ENCODE measurements around the gene NLK. TPM values are rescaled to one million over a fixed set of nuclear protein-coding genes. Genes with fewer than 3 reads are reported as not detected.

NLK gene
- total RNA-seq, 1 experiment from 2014 or later: 12.8 TPM

DNA sequence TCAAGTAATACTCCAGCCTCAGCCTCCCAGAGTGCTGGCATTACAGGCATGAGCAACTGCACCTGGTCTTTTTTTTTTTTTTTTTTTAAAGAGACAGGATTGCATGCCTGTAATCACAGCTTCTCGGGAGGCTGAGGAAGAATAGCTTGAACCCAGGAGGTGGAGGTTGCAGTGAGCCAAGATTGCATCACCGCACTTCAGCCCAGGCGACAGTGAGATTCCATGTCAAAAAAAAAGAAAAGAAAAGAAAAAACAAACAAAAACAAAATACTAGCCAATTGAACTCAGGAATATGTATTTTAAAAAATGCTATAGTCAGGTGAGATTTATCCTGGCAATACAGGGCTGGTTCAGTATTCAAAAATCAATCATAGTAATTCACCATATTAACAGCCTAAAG, 158.8 kb downstream of the NLK start:
- DNase-seq (ENCODE audit: low read depth, low spot score) (no peak), ATAC-seq (no peak)
- Histone ChIP-seq H3K9me3 (ENCODE audit: control insufficient read depth in 1 of 2, insufficient read depth in 1 of 2, low read depth in 1 of 2, low read length in 2 of 2) (no peaks in the 10 kb centered on the region), H4K20me1 (ENCODE audit: insufficient read depth) (no peaks in the 10 kb centered on the region), H3K27me3 (ENCODE audit: insufficient read depth, low read length) (no peaks in the 10 kb centered on the region), H3K9ac (ENCODE audit: low read length) (no peak overlapping the region), H3K79me2 (ENCODE audit: insufficient read depth, low read length) (no peaks in the 10 kb centered on the region), H3K9me2 (ENCODE audit: insufficient read depth) (no peaks in the 10 kb centered on the region), H3K4me3 (replicated peaks in 1 of 2; ENCODE audit: low read depth in 1 of 2, low read length in 2 of 2) (no peak overlapping the region), H3K4me2 (ENCODE audit: low read length) (no peak overlapping the region), H3K4me1 (ENCODE audit: control insufficient read depth in 1 of 2, insufficient read depth in 2 of 2, low read length in 2 of 2) (peaks cover 0 to 13% of the 10 kb centered on the region in 2 experiments; a peak in 2 of 4 replicates), H2AFZ (ENCODE audit: low read depth, low read length, poor library complexity, severe bottlenecking) (no peak overlapping the region), H3K27ac (ENCODE audit: low read depth, low read length) (no peak overlapping the region), H3K36me3 (ENCODE audit: control insufficient read depth in 1 of 2, insufficient read depth in 2 of 2, low read length in 2 of 2) (no peaks in the 10 kb centered on the region; a peak in 1 of 4 replicates)
- CTCF ChIA-PET: no interaction called here
- RAD21 ChIA-PET (ENCODE audit: low non-redundant PET in 1 of 2, low total read pairs in 2 of 2, uncharacterized antibody in 2 of 2, unreplicated experiment in 2 of 2): no interaction called here
- POLR2A ChIA-PET: interaction anchor here (0.7 kb wide), 1 partner anchor 34 kb away, joined by 3 read pairs; no protein-coding TSS in a partner anchor
- intact Hi-C loops (cut with micrococcal nuclease): no loop called here
- TF ChIP-seq POLR2AphosphoS5 (IDR thresholded peaks at IDR 0.05; ENCODE audit: low read depth, low read length) (no peak), FOSL1 (IDR thresholded peaks at IDR 0.05; ENCODE audit: low read depth) (no peak), CBX3 (IDR thresholded peaks at IDR 0.05; ENCODE audit: low read depth) (no peak), ATF3 (IDR thresholded peaks at IDR 0.05) (no peak), YY1 (IDR thresholded peaks at IDR 0.05; ENCODE audit: extremely low read depth, insufficient replicate concordance, low read depth, low read length) (no peak), TCF7L2 (IDR thresholded peaks at IDR 0.05; ENCODE audit: borderline replicate concordance, extremely low read depth, insufficient read depth, insufficient read length) (no peak), EZH2 (IDR thresholded peaks at IDR 0.05) (no peak), ZFX (IDR thresholded peaks at IDR 0.05) (no peak), ZBTB33 (IDR thresholded peaks at IDR 0.05; ENCODE audit: extremely low read depth, insufficient replicate concordance, low read length) (no peak), POLR2A (IDR thresholded peaks at IDR 0.05; ENCODE audit: borderline replicate concordance, extremely low read depth, insufficient read depth, insufficient read length) (no peak)
- TF ChIP-seq, protein P1, sequence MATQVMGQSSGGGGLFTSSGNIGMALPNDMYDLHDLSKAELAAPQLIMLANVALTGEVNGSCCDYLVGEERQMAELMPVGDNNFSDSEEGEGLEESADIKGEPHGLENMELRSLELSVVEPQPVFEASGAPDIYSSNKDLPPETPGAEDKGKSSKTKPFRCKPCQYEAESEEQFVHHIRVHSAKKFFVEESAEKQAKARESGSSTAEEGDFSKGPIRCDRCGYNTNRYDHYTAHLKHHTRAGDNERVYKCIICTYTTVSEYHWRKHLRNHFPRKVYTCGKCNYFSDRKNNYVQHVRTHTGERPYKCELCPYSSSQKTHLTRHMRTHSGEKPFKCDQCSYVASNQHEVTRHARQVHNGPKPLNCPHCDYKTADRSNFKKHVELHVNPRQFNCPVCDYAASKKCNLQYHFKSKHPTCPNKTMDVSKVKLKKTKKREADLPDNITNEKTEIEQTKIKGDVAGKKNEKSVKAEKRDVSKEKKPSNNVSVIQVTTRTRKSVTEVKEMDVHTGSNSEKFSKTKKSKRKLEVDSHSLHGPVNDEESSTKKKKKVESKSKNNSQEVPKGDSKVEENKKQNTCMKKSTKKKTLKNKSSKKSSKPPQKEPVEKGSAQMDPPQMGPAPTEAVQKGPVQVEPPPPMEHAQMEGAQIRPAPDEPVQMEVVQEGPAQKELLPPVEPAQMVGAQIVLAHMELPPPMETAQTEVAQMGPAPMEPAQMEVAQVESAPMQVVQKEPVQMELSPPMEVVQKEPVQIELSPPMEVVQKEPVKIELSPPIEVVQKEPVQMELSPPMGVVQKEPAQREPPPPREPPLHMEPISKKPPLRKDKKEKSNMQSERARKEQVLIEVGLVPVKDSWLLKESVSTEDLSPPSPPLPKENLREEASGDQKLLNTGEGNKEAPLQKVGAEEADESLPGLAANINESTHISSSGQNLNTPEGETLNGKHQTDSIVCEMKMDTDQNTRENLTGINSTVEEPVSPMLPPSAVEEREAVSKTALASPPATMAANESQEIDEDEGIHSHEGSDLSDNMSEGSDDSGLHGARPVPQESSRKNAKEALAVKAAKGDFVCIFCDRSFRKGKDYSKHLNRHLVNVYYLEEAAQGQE (IDR thresholded peaks at IDR 0.05; ENCODE audit: low read depth): no peak
- no TSS peak for BruUV-seq (replicated peaks)

All from HCT116 (cell line).